HEK293 (cell line): ENCODE measurements around the gene RFXAP.

Experiments used
- CTCF ChIA-PET: fragments of 350-600 bp; formaldehyde crosslinking; extraction: SDS; loops from one replicate; lab custom pipeline; 2021; ENCODE audit warnings: antibody characterized with exemption; lab: Yijun Ruan, JAX
- POLR2A ChIA-PET: fragments of 300-600 bp; formaldehyde crosslinking; extraction: SDS; loops from one replicate; lab custom pipeline; 2020; ENCODE audit warnings: antibody characterized with exemption, inconsistent platforms; lab: Yijun Ruan, JAX
- H3K27ac ChIP-seq: fragments of 200-500 bp; sonication (Bioruptor generic); 2 replicates; pipeline ENCODE4 v1.5.1; 2014; ENCODE audit warnings: low read depth, low read length, control low read depth, inconsistent platforms; ENCODE audit errors: extremely low read depth
- H3K36me3 ChIP-seq, 2 experiments: fragments of 200-500 bp in 1 of 2; sonication (Bioruptor generic) in 1 of 2; 1 replicate in 1 of 2; 2 replicates in 1 of 2; pipeline ENCODE4 v1.5.1; 2014 to 2017; ENCODE audit warnings: inconsistent platforms in 2 of 2, low read length in 2 of 2; ENCODE audit not compliant: control insufficient read depth in 2 of 2, insufficient read depth in 1 of 2
- H3K4me1 ChIP-seq: fragments of 200-500 bp; sonication (Bioruptor generic); 2 replicates; pipeline ENCODE4 v1.5.1; 2014; ENCODE audit warnings: mild to moderate bottlenecking, low read length, inconsistent platforms; ENCODE audit not compliant: control insufficient read depth, insufficient read depth
- H3K4me3 ChIP-seq: 2 replicates; pipeline ENCODE4 v1.5.1; 2011; ENCODE audit warnings: low read depth, mild to moderate bottlenecking, control low read depth, low read length, moderate library complexity
- H3K9me3 ChIP-seq: fragments of 200-500 bp; sonication (Bioruptor generic); 2 replicates; pipeline ENCODE4 v1.5.1; 2014; ENCODE audit warnings: low read depth, low read length, inconsistent platforms; ENCODE audit not compliant: control insufficient read depth, insufficient read depth
- GLIS1 ChIP-seq: fragments of 450-650 bp; formaldehyde crosslinking; IDR thresholded peaks from 2 replicates; pipeline ENCODE4 v1.5.1; 2016; ENCODE audit warnings: missing biosample characterization, missing genetic modification characterization
- HOXC10 ChIP-seq: sonication (generic); formaldehyde crosslinking; IDR thresholded peaks from 2 replicates; pipeline ENCODE4 v1.8.1; 2023; ENCODE audit warnings: mild to moderate bottlenecking, missing genetic modification reagents
- MEIS1 ChIP-seq: sonication (generic); formaldehyde crosslinking; IDR thresholded peaks from 2 replicates; pipeline ENCODE4 v1.8.1; 2022; ENCODE audit warnings: missing genetic modification reagents, mild to moderate bottlenecking, borderline replicate concordance
- MYNN ChIP-seq: fragments of 450-650 bp; formaldehyde crosslinking; IDR thresholded peaks from 2 replicates; pipeline ENCODE4 v1.5.1; 2016; ENCODE audit warnings: missing biosample characterization, missing genetic modification characterization, borderline replicate concordance
- SALL2 ChIP-seq: fragments of 450-650 bp; formaldehyde crosslinking; IDR thresholded peaks from 2 replicates; pipeline ENCODE4 v1.5.0; 2017; ENCODE audit warnings: missing biosample characterization, mild to moderate bottlenecking, missing genetic modification characterization, borderline replicate concordance
- ZBTB7A ChIP-seq: fragments of 450-650 bp; formaldehyde crosslinking; IDR thresholded peaks from 2 replicates; pipeline ENCODE4 v1.5.1; 2016; ENCODE audit warnings: low read depth, missing biosample characterization, missing genetic modification characterization
- ZNF138 ChIP-seq: fragments of 450-650 bp; formaldehyde crosslinking; IDR thresholded peaks from 2 replicates; pipeline ENCODE4 v1.5.1; 2016; ENCODE audit warnings: missing biosample characterization, missing genetic modification characterization, borderline replicate concordance
- ZNF155 ChIP-seq: fragments of 450-650 bp; formaldehyde crosslinking; IDR thresholded peaks from 2 replicates; pipeline ENCODE4 v1.5.1; 2016; ENCODE audit warnings: missing biosample characterization, missing genetic modification characterization
- ZNF175 ChIP-seq: fragments of 450-650 bp; formaldehyde crosslinking; IDR thresholded peaks from 2 replicates; pipeline ENCODE4 v1.5.1; 2016; ENCODE audit warnings: missing biosample characterization, missing genetic modification characterization
- ZNF18 ChIP-seq: fragments of 450-650 bp; formaldehyde crosslinking; IDR thresholded peaks from 2 replicates; pipeline ENCODE4 v1.5.1; 2016; ENCODE audit warnings: missing biosample characterization, missing genetic modification characterization
- ZNF202 ChIP-seq: fragments of 450-650 bp; formaldehyde crosslinking; IDR thresholded peaks from 2 replicates; pipeline ENCODE4 v1.5.1; 2016; ENCODE audit warnings: missing biosample characterization, missing genetic modification characterization, borderline replicate concordance
- ZNF214 ChIP-seq: fragments of 450-650 bp; formaldehyde crosslinking; IDR thresholded peaks from 2 replicates; pipeline ENCODE4 v1.5.1; 2017; ENCODE audit warnings: missing biosample characterization, mild to moderate bottlenecking, missing genetic modification characterization, borderline replicate concordance
- ZNF37A ChIP-seq: fragments of 450-650 bp; IDR thresholded peaks from 2 replicates; pipeline ENCODE4 v1.5.1; 2018; ENCODE audit warnings: missing biosample characterization, missing genetic modification characterization
- ZNF501 ChIP-seq: fragments of 450-650 bp; formaldehyde crosslinking; IDR thresholded peaks from 2 replicates; pipeline ENCODE4 v1.5.1; 2016; ENCODE audit warnings: missing biosample characterization, missing genetic modification characterization
- ZNF548 ChIP-seq: fragments of 450-650 bp; formaldehyde crosslinking; IDR thresholded peaks from 2 replicates; pipeline ENCODE4 v1.5.1; 2016; ENCODE audit warnings: missing biosample characterization, missing genetic modification characterization
- ZNF555 ChIP-seq: fragments of 450-650 bp; formaldehyde crosslinking; conservative IDR thresholded peaks from 2 replicates; pipeline ENCODE4 v1.5.1; 2017; ENCODE audit warnings: missing biosample characterization, mild to moderate bottlenecking, missing genetic modification characterization, inconsistent platforms
- ZNF585B ChIP-seq: fragments of 450-650 bp; formaldehyde crosslinking; IDR thresholded peaks from 2 replicates; pipeline ENCODE4 v1.5.1; 2016; ENCODE audit warnings: missing biosample characterization, missing genetic modification characterization
- ZNF600 ChIP-seq: fragments of 450-650 bp; formaldehyde crosslinking; IDR thresholded peaks from 2 replicates; pipeline ENCODE4 v1.5.1; 2016; ENCODE audit warnings: missing biosample characterization, missing genetic modification characterization
- ZNF610 ChIP-seq: fragments of 450-650 bp; formaldehyde crosslinking; IDR thresholded peaks from 2 replicates; pipeline ENCODE4 v1.5.1; 2016; ENCODE audit warnings: missing biosample characterization, missing genetic modification characterization, borderline replicate concordance
- ZNF624 ChIP-seq: fragments of 450-650 bp; formaldehyde crosslinking; IDR thresholded peaks from 2 replicates; pipeline ENCODE4 v1.5.1; 2017; ENCODE audit warnings: missing biosample characterization, missing genetic modification characterization
- ZNF777 ChIP-seq: fragments of 450-650 bp; formaldehyde crosslinking; IDR thresholded peaks from 2 replicates; pipeline ENCODE4 v1.5.1; 2017; ENCODE audit warnings: missing biosample characterization, missing genetic modification characterization, borderline replicate concordance
- ZNF792 ChIP-seq: fragments of 450-650 bp; formaldehyde crosslinking; IDR thresholded peaks from 2 replicates; pipeline ENCODE4 v1.5.1; 2016; ENCODE audit warnings: missing biosample characterization, missing genetic modification characterization
- TF ChIP-seq, protein P1 (sequence below): fragments of 450-650 bp; formaldehyde crosslinking; IDR thresholded peaks from 2 replicates; pipeline ENCODE4 v1.5.1; 2016; ENCODE audit warnings: missing biosample characterization, missing genetic modification characterization
- TF ChIP-seq, protein P2 (sequence below): fragments of 450-650 bp; IDR thresholded peaks from 2 replicates; pipeline ENCODE4 v1.5.1; 2018; ENCODE audit warnings: missing biosample characterization, mild to moderate bottlenecking, missing genetic modification characterization

RFXAP gene

GRCh38 chr13:36795463-36795862 lies 23.6 kb upstream of the RFXAP start:
- POLR2A ChIA-PET: no interaction called here
- no peak overlapping the region for H3K27ac ChIP-seq

DNA sequence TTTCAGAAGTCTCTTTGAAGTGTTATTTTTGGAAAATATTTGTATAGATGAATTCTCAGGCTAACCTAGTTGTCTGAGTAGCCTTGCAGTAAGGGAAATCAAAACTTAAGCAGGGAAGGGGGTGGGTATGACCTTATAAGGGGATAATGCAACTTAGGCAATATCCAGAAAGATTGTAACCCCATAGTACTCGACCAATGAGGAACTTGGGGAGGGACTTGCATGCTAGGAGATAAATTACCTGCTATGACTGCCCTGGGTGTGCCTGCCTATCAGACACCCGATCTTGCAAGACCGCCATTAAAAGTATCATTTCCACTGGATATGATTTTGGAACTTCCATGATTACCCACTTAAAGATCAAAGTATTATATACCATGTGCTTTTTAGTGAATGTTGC lies 23.0 kb upstream of the RFXAP start:
- no peaks in the 10 kb centered on the region for H3K4me1 ChIP-seq
- no peaks in the 10 kb centered on the region for H3K36me3 ChIP-seq
- TF ChIP-seq ZNF175 (tag by site-specific recombination) (no peak), ZNF138 (tag by site-specific recombination) (no peak), ZNF155 (tag by site-specific recombination) (no peak), MYNN (tag by site-specific recombination) (no peak), ZNF501 (no peak), ZNF555 (tag by site-specific recombination) (no peak)
- TF ChIP-seq, protein P1, sequence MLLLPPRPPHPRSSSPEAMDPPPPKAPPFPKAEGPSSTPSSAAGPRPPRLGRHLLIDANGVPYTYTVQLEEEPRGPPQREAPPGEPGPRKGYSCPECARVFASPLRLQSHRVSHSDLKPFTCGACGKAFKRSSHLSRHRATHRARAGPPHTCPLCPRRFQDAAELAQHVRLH: no peak
- TF ChIP-seq, protein P2, sequence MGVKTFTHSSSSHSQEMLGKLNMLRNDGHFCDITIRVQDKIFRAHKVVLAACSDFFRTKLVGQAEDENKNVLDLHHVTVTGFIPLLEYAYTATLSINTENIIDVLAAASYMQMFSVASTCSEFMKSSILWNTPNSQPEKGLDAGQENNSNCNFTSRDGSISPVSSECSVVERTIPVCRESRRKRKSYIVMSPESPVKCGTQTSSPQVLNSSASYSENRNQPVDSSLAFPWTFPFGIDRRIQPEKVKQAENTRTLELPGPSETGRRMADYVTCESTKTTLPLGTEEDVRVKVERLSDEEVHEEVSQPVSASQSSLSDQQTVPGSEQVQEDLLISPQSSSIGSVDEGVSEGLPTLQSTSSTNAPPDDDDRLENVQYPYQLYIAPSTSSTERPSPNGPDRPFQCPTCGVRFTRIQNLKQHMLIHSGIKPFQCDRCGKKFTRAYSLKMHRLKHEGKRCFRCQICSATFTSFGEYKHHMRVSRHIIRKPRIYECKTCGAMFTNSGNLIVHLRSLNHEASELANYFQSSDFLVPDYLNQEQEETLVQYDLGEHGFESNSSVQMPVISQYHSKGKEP (tag by site-specific recombination): no peak
- POLR2A ChIA-PET: no interaction called here
- no peaks in the 10 kb centered on the region for H3K9me3 ChIP-seq
- no peak overlapping the region for H3K27ac ChIP-seq
- CTCF ChIA-PET: no interaction called here
- H3K4me3 ChIP-seq: no peak overlapping the region

More at GRCh38 chr13:36795463-36795862, 23.6 kb upstream of the RFXAP start:
- H3K4me3 ChIP-seq: no peak overlapping the region
- H3K36me3 ChIP-seq: no peaks in the 10 kb centered on the region
- no peaks in the 10 kb centered on the region for H3K4me1 ChIP-seq
- TF ChIP-seq ZNF610 (tag by site-specific recombination): no peak
- no peak for TF ChIP-seq ZNF777
- TF ChIP-seq ZNF624: no peak
- no peak for TF ChIP-seq GLIS1 (tag by site-specific recombination)
- TF ChIP-seq ZNF37A (tag by site-specific recombination): no peak
- no peak for TF ChIP-seq ZNF548
- no peak for TF ChIP-seq SALL2 (tag by site-specific recombination)
- no peak for TF ChIP-seq ZNF792 (tag by site-specific recombination)
- TF ChIP-seq HOXC10 (CRISPR knock-in tag): no peak
- no peak for TF ChIP-seq ZNF600 (tag by site-specific recombination)
- TF ChIP-seq MEIS1 (CRISPR knock-in tag): no peak
- TF ChIP-seq ZBTB7A (tag by site-specific recombination): no peak
- no peak for TF ChIP-seq ZNF202
- no peak for TF ChIP-seq ZNF214
- no peak for TF ChIP-seq ZNF585B (tag by site-specific recombination)
- TF ChIP-seq ZNF18: no peak
- H3K9me3 ChIP-seq: no peaks in the 10 kb centered on the region
- CTCF ChIA-PET: no interaction called here
